ENCODE results near the gene ADAMTSL2. TPM values are rescaled to one million over a fixed set of nuclear protein-coding genes. Genes with fewer than 3 reads are reported as not detected.

The ADAMTSL2 gene
- total RNA-seq, 1 donor from 2014 or later = 1.2 TPM

- no peak for DNase-seq (ENCODE audit: low spot score)
Measured at GRCh38 chr9:133621725-133622267, 87.3 kb downstream of the ADAMTSL2 start.

GRCh38 chr9:133622555-133622954 is 88.1 kb downstream of the ADAMTSL2 start:
- no peak for DNase-seq (ENCODE audit: low spot score)

Other genes with a start within 250 kb of the ADAMTSL2 start
- 4.8 TPM for gene SURF6, start 198.5 kb upstream of the ADAMTSL2 start, total RNA-seq (ENCODE audit: insufficient read depth, low replicate concordance)
- 27.7 TPM for gene MED22, start 186.6 kb upstream of the ADAMTSL2 start, total RNA-seq (ENCODE audit: insufficient read depth, low replicate concordance)
- gene RPL7A, start 186.5 kb upstream of the ADAMTSL2 start, total RNA-seq (ENCODE audit: insufficient read depth, low replicate concordance) = 1,575 TPM
- gene SURF1, start 178.2 kb upstream of the ADAMTSL2 start, total RNA-seq (ENCODE audit: insufficient read depth, low replicate concordance) = 2.2 TPM
- gene SURF2, start 178.2 kb upstream of the ADAMTSL2 start, total RNA-seq (ENCODE audit: insufficient read depth, low replicate concordance) = 3.4 TPM
- 255 TPM for gene SURF4, start 158.6 kb upstream of the ADAMTSL2 start, total RNA-seq (ENCODE audit: insufficient read depth, low replicate concordance)
- gene STKLD1, start 158.3 kb upstream of the ADAMTSL2 start, total RNA-seq (ENCODE audit: insufficient read depth, low replicate concordance) = 7.5 TPM
- 7.9 TPM for gene REXO4, start 116.7 kb upstream of the ADAMTSL2 start, total RNA-seq (ENCODE audit: insufficient read depth, low replicate concordance)
- gene ADAMTS13, start 112.3 kb upstream of the ADAMTSL2 start, total RNA-seq (ENCODE audit: insufficient read depth, low replicate concordance) = 2.2 TPM
- gene CACFD1, start 74.7 kb upstream of the ADAMTSL2 start, total RNA-seq (ENCODE audit: insufficient read depth, low replicate concordance) = 4.8 TPM
- 9.4 TPM for gene SLC2A6, start 55.6 kb upstream of the ADAMTSL2 start, total RNA-seq (ENCODE audit: insufficient read depth, low replicate concordance)
- gene MYMK, start 9.7 kb upstream of the ADAMTSL2 start, total RNA-seq (ENCODE audit: insufficient read depth, low replicate concordance) = not detected
- gene FAM163B, start 74.7 kb downstream of the ADAMTSL2 start, total RNA-seq (ENCODE audit: insufficient read depth, low replicate concordance) = 6.3 TPM
- gene DBH, start 101.7 kb downstream of the ADAMTSL2 start, total RNA-seq (ENCODE audit: insufficient read depth, low replicate concordance) = 0.72 TPM
- 7.7 TPM for gene SARDH, start 203.6 kb downstream of the ADAMTSL2 start, total RNA-seq (ENCODE audit: insufficient read depth, low replicate concordance)